NB4 (cell line): Measurements from ENCODE around the gene MTIF3.
"Not testable (repeated sequence)": the region's sequence is repeated elsewhere in the genome, so short reads cannot be mapped to it uniquely, and the experiment has no call there.

ENCODE experiments used
- DNase-seq: peaks from one replicate; pipeline ENCODE4 v3.0.0; 2010; ENCODE audit warnings: low read depth
- H3K4me3 ChIP-seq: one replicate; pipeline ENCODE4 v1.5.1; 2011; ENCODE audit warnings: mild to moderate bottlenecking, low read depth, low read length, moderate library complexity
- MAX ChIP-seq: IDR thresholded peaks from 2 replicates; pipeline ENCODE4 v1.6.1; 2011; ENCODE audit warnings: low read depth, low read length
- MYC ChIP-seq: IDR thresholded peaks from 2 replicates; pipeline ENCODE4 v1.6.1; 2011; ENCODE audit warnings: low read depth, low read length
- POLR2A ChIP-seq: IDR thresholded peaks from 2 replicates; pipeline ENCODE4 v1.6.1; 2011; ENCODE audit warnings: mild to moderate bottlenecking; ENCODE audit not compliant: insufficient read length; ENCODE audit errors: extremely low read depth
- TF ChIP-seq, protein P1 (sequence below): IDR thresholded peaks from one replicate; pipeline ENCODE4 v1.5.1; 2012; ENCODE audit warnings: low read depth, low read length

The MTIF3 gene

DNA sequence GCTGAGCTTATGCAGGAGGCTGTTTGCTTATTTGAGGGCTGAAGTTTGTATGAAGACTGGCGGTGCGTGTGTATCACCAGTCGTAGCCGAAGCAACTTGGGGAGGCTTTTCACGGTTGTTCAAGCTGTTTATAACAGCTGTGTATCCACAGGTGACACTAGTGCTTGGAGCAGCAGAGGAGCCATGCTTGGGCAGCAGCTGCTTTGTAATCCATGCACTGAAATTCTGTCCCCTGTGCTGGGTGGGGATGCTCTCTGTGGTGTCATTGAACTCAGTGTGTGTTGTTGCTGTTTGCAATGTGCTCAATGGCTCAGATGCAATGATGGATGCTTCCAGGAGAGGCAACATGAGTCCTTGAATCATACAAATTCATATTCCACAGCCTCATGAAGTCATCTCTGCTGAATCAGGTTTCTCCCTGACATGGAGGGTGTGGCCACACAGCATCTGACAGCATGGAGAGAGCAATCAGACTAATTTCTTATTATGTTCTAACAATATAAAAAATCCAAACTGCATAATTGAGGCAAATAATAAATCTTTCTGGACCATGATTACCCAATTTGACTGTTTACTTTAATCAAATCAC, 44.7 kb downstream of the MTIF3 start:
- H3K4me3 ChIP-seq = no peak overlapping the region
- TF ChIP-seq MAX (no peak), POLR2A (no peak), MYC (no peak)
- TF ChIP-seq, protein P1, sequence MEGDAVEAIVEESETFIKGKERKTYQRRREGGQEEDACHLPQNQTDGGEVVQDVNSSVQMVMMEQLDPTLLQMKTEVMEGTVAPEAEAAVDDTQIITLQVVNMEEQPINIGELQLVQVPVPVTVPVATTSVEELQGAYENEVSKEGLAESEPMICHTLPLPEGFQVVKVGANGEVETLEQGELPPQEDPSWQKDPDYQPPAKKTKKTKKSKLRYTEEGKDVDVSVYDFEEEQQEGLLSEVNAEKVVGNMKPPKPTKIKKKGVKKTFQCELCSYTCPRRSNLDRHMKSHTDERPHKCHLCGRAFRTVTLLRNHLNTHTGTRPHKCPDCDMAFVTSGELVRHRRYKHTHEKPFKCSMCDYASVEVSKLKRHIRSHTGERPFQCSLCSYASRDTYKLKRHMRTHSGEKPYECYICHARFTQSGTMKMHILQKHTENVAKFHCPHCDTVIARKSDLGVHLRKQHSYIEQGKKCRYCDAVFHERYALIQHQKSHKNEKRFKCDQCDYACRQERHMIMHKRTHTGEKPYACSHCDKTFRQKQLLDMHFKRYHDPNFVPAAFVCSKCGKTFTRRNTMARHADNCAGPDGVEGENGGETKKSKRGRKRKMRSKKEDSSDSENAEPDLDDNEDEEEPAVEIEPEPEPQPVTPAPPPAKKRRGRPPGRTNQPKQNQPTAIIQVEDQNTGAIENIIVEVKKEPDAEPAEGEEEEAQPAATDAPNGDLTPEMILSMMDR = no peak
- DNase-seq = no peak

DNA sequence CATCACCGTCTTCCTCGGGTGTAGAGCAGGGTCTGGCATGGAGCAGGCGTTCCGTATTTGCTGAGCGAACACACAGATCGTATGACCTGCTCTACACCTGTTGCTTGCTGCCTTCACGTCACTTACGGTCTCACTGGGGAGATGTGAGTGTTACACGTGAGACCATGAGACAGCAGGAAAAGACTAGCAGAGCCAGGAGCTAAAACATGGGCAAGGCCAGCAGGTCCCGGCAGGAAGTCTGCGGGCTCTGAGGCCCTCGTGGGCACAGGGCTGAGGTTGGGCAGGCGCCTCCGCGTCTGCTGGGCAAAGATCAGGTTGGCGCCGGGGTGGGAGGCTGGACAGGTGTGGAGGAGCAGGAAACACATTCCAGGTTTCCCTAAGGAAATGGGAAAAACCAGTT, 45.7 kb downstream of the MTIF3 start:
- no peak for DNase-seq
- TF ChIP-seq, protein P1 = no peak
- TF ChIP-seq POLR2A = no peak
- no peak for TF ChIP-seq MYC
- no peak for TF ChIP-seq MAX
- no peak overlapping the region for H3K4me3 ChIP-seq

GRCh38 chr13:27403727-27404385, 46.5 kb downstream of the MTIF3 start:
- no peak overlapping the region for H3K4me3 ChIP-seq
- TF ChIP-seq, protein P1 = no peak
- TF ChIP-seq MYC (no peak), POLR2A (no peak), MAX (no peak)
- no peak for DNase-seq

GRCh38 chr13:27403203-27403678, 47.1 kb downstream of the MTIF3 start:
- TF ChIP-seq MAX (no peak), MYC (no peak)
- no peak for DNase-seq
- no peak overlapping the region for H3K4me3 ChIP-seq

- TF ChIP-seq MYC (no peak), POLR2A (no peak), MAX (no peak)
- TF ChIP-seq, protein P1 = no peak
- no peak overlapping the region for H3K4me3 ChIP-seq
- DNase-seq = peak; percentile 85
These were observed 49.2 kb downstream of the MTIF3 start for GRCh38 chr13:27401210-27401609.

DNA sequence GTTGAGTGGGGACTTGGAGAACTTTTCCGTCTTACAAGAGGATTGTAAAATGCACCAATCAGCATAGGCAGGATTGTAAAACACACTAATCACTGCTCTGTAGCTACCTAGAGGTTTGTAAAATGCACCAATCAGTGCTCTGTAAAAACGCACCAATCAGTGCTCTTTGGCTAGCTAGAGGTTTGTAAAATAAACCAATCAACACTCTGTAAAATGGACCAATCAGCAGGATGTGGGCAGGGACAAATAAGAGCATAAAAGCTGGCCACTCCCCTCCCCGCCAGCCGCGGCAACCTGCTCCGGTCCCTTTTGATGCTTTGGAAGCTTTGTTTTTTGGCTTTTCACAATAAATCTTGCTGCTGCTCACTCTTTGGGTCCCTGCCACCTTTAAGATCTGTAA, 50.0 kb downstream of the MTIF3 start:
- not testable (repeated sequence) for DNase-seq, H3K4me3 ChIP-seq

GRCh38 chr13:27398360-27398759, 52.0 kb downstream of the MTIF3 start:
- TF ChIP-seq, protein P1 = no peak
- peak; percentile 74 for TF ChIP-seq MAX
- no peak for DNase-seq
- no peak overlapping the region for H3K4me3 ChIP-seq
